ENCODE measurements around the gene PSD.
A peak's percentile ranks its signal among the peaks of the same experiment; 100 is the strongest.

The PSD gene

GRCh38 chr10:102444851-102445250 is 26.3 kb upstream of the PSD start:
- no peak for DNase-seq (ENCODE audit: low read depth in 1 of 2, low spot score in 1 of 2)

GRCh38 chr10:102438374-102438773 is 19.8 kb upstream of the PSD start:
- DNase-seq (ENCODE audit: low read depth in 1 of 2, low spot score in 1 of 2) = no peak

GRCh38 chr10:102437515-102437914 is 18.9 kb upstream of the PSD start:
- DNase-seq (ENCODE audit: low read depth in 1 of 2, low spot score in 1 of 2) = no peak

GRCh38 chr10:102436312-102436711 is 17.7 kb upstream of the PSD start:
- DNase-seq (ENCODE audit: low read depth in 1 of 2, low spot score in 1 of 2) = no peak

- DNase-seq (ENCODE audit: low read depth in 1 of 2, low spot score in 1 of 2) = no peak
Measured at GRCh38 chr10:102435529-102436233, 17.1 kb upstream of the PSD start.

- DNase-seq (ENCODE audit: low read depth in 1 of 2, low spot score in 1 of 2) = no peak
Measured at GRCh38 chr10:102435133-102435497, 16.5 kb upstream of the PSD start.

- DNase-seq (ENCODE audit: low read depth in 1 of 2, low spot score in 1 of 2) = no peak
Measured at GRCh38 chr10:102434394-102435132, 16.0 kb upstream of the PSD start.

GRCh38 chr10:102433619-102434046 is 15.0 kb upstream of the PSD start:
- no peak for DNase-seq (ENCODE audit: low read depth in 1 of 2, low spot score in 1 of 2)

GRCh38 chr10:102432162-102432950 is 13.8 kb upstream of the PSD start, which contains the start of gene CUEDC2:
TSS of gene CUEDC2 (minus strand) at chr10:102432574. CDS start at chr10:102425188, 7,386 bp downstream.
- DNase-seq (ENCODE audit: low read depth in 1 of 2, low spot score in 1 of 2) = peak; percentile 91 to 98

GRCh38 chr10:102431452-102432124 is 13.0 kb upstream of the PSD start:
- no peak for DNase-seq (ENCODE audit: low read depth in 1 of 2, low spot score in 1 of 2)

- no peak for DNase-seq (ENCODE audit: low read depth in 1 of 2, low spot score in 1 of 2)
Measured at GRCh38 chr10:102429468-102429867, 10.9 kb upstream of the PSD start.

GRCh38 chr10:102426803-102427287 is 8.3 kb upstream of the PSD start:
- no peak for DNase-seq (ENCODE audit: low read depth in 1 of 2, low spot score in 1 of 2)

- no peak for DNase-seq (ENCODE audit: low read depth in 1 of 2, low spot score in 1 of 2)
Measured at GRCh38 chr10:102425444-102425843, 6.9 kb upstream of the PSD start.

- no peak for DNase-seq (ENCODE audit: low read depth in 1 of 2, low spot score in 1 of 2)
Measured at GRCh38 chr10:102424916-102425315, 6.3 kb upstream of the PSD start.

- no peak for DNase-seq (ENCODE audit: low read depth in 1 of 2, low spot score in 1 of 2)
Measured at GRCh38 chr10:102424145-102424544, 5.6 kb upstream of the PSD start.

- DNase-seq (ENCODE audit: low read depth in 1 of 2, low spot score in 1 of 2) = no peak
Measured at GRCh38 chr10:102423372-102423968, 4.9 kb upstream of the PSD start.

GRCh38 chr10:102422545-102423129 is 4.1 kb upstream of the PSD start:
- peak in 1 of 2 donors; percentile 40 for DNase-seq (ENCODE audit: low read depth in 1 of 2, low spot score in 1 of 2)

- no peak for DNase-seq (ENCODE audit: low read depth in 1 of 2, low spot score in 1 of 2)
Measured at GRCh38 chr10:102421757-102422512, 3.4 kb upstream of the PSD start.

GRCh38 chr10:102421507-102421756 is 2.8 kb upstream of the PSD start:
- no peak for DNase-seq (ENCODE audit: low read depth in 1 of 2, low spot score in 1 of 2)

Data from stimulated activated CD4-positive, alpha-beta T cell treated with anti-CD3 and anti-CD28 coated beads, Interleukin-15, amount 100 ng/mL, for 1 hour (primary cell).